ENCODE measurements around the gene SFI1. TPM values are rescaled to one million over a fixed set of nuclear protein-coding genes. Genes with fewer than 3 reads are reported as not detected.

The SFI1 gene
- total RNA-seq, 1 donor from 2014 or later = 38.0 TPM

GRCh38 chr22:31615491-31615860, 119.1 kb downstream of the SFI1 start:
- Histone ChIP-seq H3K36me3 (peaks cover 37% of the 10 kb centered on the region), H3K4me1 (peaks cover 32% of the 10 kb centered on the region), H3K4me3 (no peak overlapping the region), H3K27me3 (no peaks in the 10 kb centered on the region), H3K27ac (no peak overlapping the region), H3K9me3 (no peaks in the 10 kb centered on the region)
- no peak for ATAC-seq
- intact Hi-C loops (cut with DNase I) = no loop called here
- no peak for TF ChIP-seq CTCF (IDR thresholded peaks at IDR 0.05)
- no peak for DNase-seq

GRCh38 chr22:31615940-31616314, 119.6 kb downstream of the SFI1 start:
- intact Hi-C loops (cut with DNase I) = no loop called here
- no peak for DNase-seq
- H3K9me3 ChIP-seq = no peaks in the 10 kb centered on the region
- H3K27ac ChIP-seq = peak overlapping the region; percentile 63
- TF ChIP-seq CTCF (IDR thresholded peaks at IDR 0.05) = no peak
- H3K27me3 ChIP-seq = no peaks in the 10 kb centered on the region
- H3K4me3 ChIP-seq = no peak overlapping the region
- ATAC-seq = peak; percentile 13
- peaks cover 32% of the 10 kb centered on the region for H3K4me1 ChIP-seq
- H3K36me3 ChIP-seq = peaks cover 40% of the 10 kb centered on the region

GRCh38 chr22:31616315-31616980, 120.1 kb downstream of the SFI1 start:
- H3K36me3 ChIP-seq = peaks cover 46% of the 10 kb centered on the region
- no peak overlapping the region for H3K4me3 ChIP-seq
- peak overlapping the region; percentile 63 for H3K27ac ChIP-seq
- intact Hi-C loops (cut with DNase I) = no loop called here
- H3K27me3 ChIP-seq = no peaks in the 10 kb centered on the region
- no peaks in the 10 kb centered on the region for H3K9me3 ChIP-seq
- DNase-seq (peak; percentile 77), ATAC-seq (peak; percentile 64)
- peaks cover 29% of the 10 kb centered on the region for H3K4me1 ChIP-seq
- no peak for TF ChIP-seq CTCF (IDR thresholded peaks at IDR 0.05)

- ATAC-seq = no peak
- Histone ChIP-seq H3K9me3 (no peaks in the 10 kb centered on the region), H3K27ac (no peak overlapping the region), H3K4me3 (no peak overlapping the region), H3K36me3 (peaks cover 53% of the 10 kb centered on the region), H3K27me3 (no peaks in the 10 kb centered on the region), H3K4me1 (peaks cover 27% of the 10 kb centered on the region)
- no peak for DNase-seq
- intact Hi-C loops (cut with DNase I) = no loop called here
- no peak for TF ChIP-seq CTCF (IDR thresholded peaks at IDR 0.05)
These were observed 121.7 kb downstream of the SFI1 start for GRCh38 chr22:31618057-31618456.

- peaks cover 27% of the 10 kb centered on the region for H3K4me1 ChIP-seq
- H3K36me3 ChIP-seq = peaks cover 53% of the 10 kb centered on the region
- intact Hi-C loops (cut with DNase I) = no loop called here
- no peak for TF ChIP-seq CTCF (IDR thresholded peaks at IDR 0.05)
- no peak overlapping the region for H3K4me3 ChIP-seq
- no peak overlapping the region for H3K27ac ChIP-seq
- ATAC-seq (no peak), DNase-seq (no peak)
- no peaks in the 10 kb centered on the region for H3K9me3 ChIP-seq
- H3K27me3 ChIP-seq = no peaks in the 10 kb centered on the region
These were observed 122.3 kb downstream of the SFI1 start for GRCh38 chr22:31618471-31619176.

Data from upper lobe of right lung (tissue), 1 donor.